ENCODE results near the gene AACS. TPM values are rescaled to one million over a fixed set of nuclear protein-coding genes. Genes with fewer than 3 reads are reported as not detected.
"Not testable (repeated sequence)": the region's sequence is repeated elsewhere in the genome, so short reads cannot be mapped to it uniquely, and the experiment has no call there.

Gene AACS
- total RNA-seq, 3 donors from 2014 or later (not counting 1 experiment from before 2014, with no cell fraction given): 14.6 to 20.4 (median 18.1) TPM

- H3K9me3 Mint-ChIP-seq: no peaks in the 10 kb centered on the region
- Histone ChIP-seq H3K27me3 (ENCODE audit: control insufficient read depth, insufficient read depth, low read length) (no peaks in the 10 kb centered on the region), H3K4me1 (ENCODE audit: control insufficient read depth, insufficient read depth, low read length) (no peaks in the 10 kb centered on the region), H3K4me3 (ENCODE audit: low read length) (no peak overlapping the region), H3K9me3 (ENCODE audit: control insufficient read depth, insufficient read depth, low read length) (no peaks in the 10 kb centered on the region), H3K36me3 (ENCODE audit: control insufficient read depth, insufficient read depth, low read length) (no peaks in the 10 kb centered on the region), H3K27ac (ENCODE audit: low read length) (no peak overlapping the region)
- H3K27ac Mint-ChIP-seq: no peak overlapping the region
- no peaks in the 10 kb centered on the region for H3K36me3 Mint-ChIP-seq
- WGBS (ENCODE audit: insufficient coverage): 96% methylated on average over 18 of the region's 22 CpGs
- no peak for ATAC-seq
- no peak overlapping the region for H3K4me3 Mint-ChIP-seq
- no peaks in the 10 kb centered on the region for H3K27me3 Mint-ChIP-seq (ENCODE audit: low read depth in 2 of 2)
- intact Hi-C loops (cut with micrococcal nuclease): no loop called here
- no peaks in the 10 kb centered on the region for H3K4me1 Mint-ChIP-seq
- DNase-seq: no peak
- no peak for TF ChIP-seq CTCF (IDR thresholded peaks at IDR 0.05)
Measured at GRCh38 chr12:125140279-125141209, 75.3 kb downstream of the AACS start.

- H3K9me3 Mint-ChIP-seq; H3K27ac ChIP-seq (ENCODE audit: low read length); H3K27ac Mint-ChIP-seq; ATAC-seq; H3K27me3 Mint-ChIP-seq (ENCODE audit: low read depth in 2 of 2); H3K36me3 ChIP-seq (ENCODE audit: control insufficient read depth, insufficient read depth, low read length); H3K4me3 ChIP-seq (ENCODE audit: low read length); H3K27me3 ChIP-seq (ENCODE audit: control insufficient read depth, insufficient read depth, low read length); H3K9me3 ChIP-seq (ENCODE audit: control insufficient read depth, insufficient read depth, low read length); intact Hi-C loops (cut with micrococcal nuclease); H3K36me3 Mint-ChIP-seq; DNase-seq; H3K4me1 Mint-ChIP-seq; H3K4me3 Mint-ChIP-seq; H3K4me1 ChIP-seq (ENCODE audit: control insufficient read depth, insufficient read depth, low read length): not testable (repeated sequence)
- whole genome bisulfite sequencing (ENCODE audit: insufficient coverage): 95% methylated on average over 11 of the region's 11 CpGs
Measured at GRCh38 chr12:125141210-125141573, 76.0 kb downstream of the AACS start.

GRCh38 chr12:125142601-125143000 is 77.4 kb downstream of the AACS start:
- Histone ChIP-seq H3K9me3 (ENCODE audit: control insufficient read depth, insufficient read depth, low read length) (no peaks in the 10 kb centered on the region), H3K36me3 (ENCODE audit: control insufficient read depth, insufficient read depth, low read length) (no peaks in the 10 kb centered on the region), H3K4me3 (ENCODE audit: low read length) (no peak overlapping the region), H3K27ac (ENCODE audit: low read length) (no peak overlapping the region), H3K4me1 (ENCODE audit: control insufficient read depth, insufficient read depth, low read length) (no peaks in the 10 kb centered on the region), H3K27me3 (ENCODE audit: control insufficient read depth, insufficient read depth, low read length) (no peaks in the 10 kb centered on the region)
- 95% methylated on average over 9 of the region's 9 CpGs for WGBS (ENCODE audit: insufficient coverage)
- Mint-ChIP-seq H3K27me3 (ENCODE audit: low read depth in 2 of 2) (no peaks in the 10 kb centered on the region), H3K27ac (no peak overlapping the region), H3K4me1 (no peaks in the 10 kb centered on the region), H3K9me3 (no peaks in the 10 kb centered on the region), H3K4me3 (no peak overlapping the region), H3K36me3 (no peaks in the 10 kb centered on the region)
- no peak for DNase-seq
- ATAC-seq: no peak
- intact Hi-C loops (cut with micrococcal nuclease): no loop called here
- TF ChIP-seq CTCF (IDR thresholded peaks at IDR 0.05): no peak

- H3K36me3 ChIP-seq (ENCODE audit: control insufficient read depth, insufficient read depth, low read length): no peaks in the 10 kb centered on the region
- Mint-ChIP-seq H3K4me3 (no peak overlapping the region), H3K27ac (no peak overlapping the region), H3K4me1 (no peaks in the 10 kb centered on the region), H3K36me3 (no peaks in the 10 kb centered on the region), H3K27me3 (ENCODE audit: low read depth in 2 of 2) (no peaks in the 10 kb centered on the region), H3K9me3 (no peaks in the 10 kb centered on the region)
- 70% methylated on average over 9 of the region's 9 CpGs for WGBS (ENCODE audit: insufficient coverage)
- no peaks in the 10 kb centered on the region for H3K9me3 ChIP-seq (ENCODE audit: control insufficient read depth, insufficient read depth, low read length)
- H3K4me1 ChIP-seq (ENCODE audit: control insufficient read depth, insufficient read depth, low read length): no peaks in the 10 kb centered on the region
- DNase-seq (no peak), ATAC-seq (no peak)
- no peak for TF ChIP-seq CTCF (IDR thresholded peaks at IDR 0.05)
- intact Hi-C loops (cut with micrococcal nuclease): no loop called here
- no peak overlapping the region for H3K4me3 ChIP-seq (ENCODE audit: low read length)
- no peak overlapping the region for H3K27ac ChIP-seq (ENCODE audit: low read length)
- no peaks in the 10 kb centered on the region for H3K27me3 ChIP-seq (ENCODE audit: control insufficient read depth, insufficient read depth, low read length)
Measured at GRCh38 chr12:125143491-125143890, 78.3 kb downstream of the AACS start.

Data from natural killer cell (primary cell).